ENCODE results near the gene MTUS2.
"Not testable (repeated sequence)": the region's sequence is repeated elsewhere in the genome, so short reads cannot be mapped to it uniquely, and the experiment has no call there.

Gene MTUS2

GRCh38 chr13:28964803-28965202, 144.7 kb downstream of the MTUS2 start:
- no peak for DNase-seq

GRCh38 chr13:28967029-28967915, 147.1 kb downstream of the MTUS2 start:
- no peak for DNase-seq

DNA sequence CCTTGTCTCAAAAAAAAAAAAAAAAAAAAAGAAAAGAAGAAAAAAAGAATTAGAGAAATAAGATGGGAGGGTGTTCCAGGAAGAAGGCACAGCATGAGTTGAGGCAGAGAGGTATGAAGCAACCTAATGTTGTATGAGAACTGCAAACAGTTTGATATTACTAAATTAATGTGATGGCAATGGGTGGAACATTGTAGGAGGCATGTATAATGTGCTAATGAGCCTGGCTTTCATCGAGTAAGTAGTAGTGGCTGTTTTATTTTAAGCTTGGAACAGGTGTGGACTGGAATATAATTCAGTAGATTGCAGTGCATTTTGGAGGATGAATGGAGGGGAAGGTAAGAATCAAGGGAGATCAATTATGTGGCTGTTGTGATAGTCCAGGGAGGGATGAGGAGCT, 156.1 kb downstream of the MTUS2 start:
- DNase-seq = no peak

DNA sequence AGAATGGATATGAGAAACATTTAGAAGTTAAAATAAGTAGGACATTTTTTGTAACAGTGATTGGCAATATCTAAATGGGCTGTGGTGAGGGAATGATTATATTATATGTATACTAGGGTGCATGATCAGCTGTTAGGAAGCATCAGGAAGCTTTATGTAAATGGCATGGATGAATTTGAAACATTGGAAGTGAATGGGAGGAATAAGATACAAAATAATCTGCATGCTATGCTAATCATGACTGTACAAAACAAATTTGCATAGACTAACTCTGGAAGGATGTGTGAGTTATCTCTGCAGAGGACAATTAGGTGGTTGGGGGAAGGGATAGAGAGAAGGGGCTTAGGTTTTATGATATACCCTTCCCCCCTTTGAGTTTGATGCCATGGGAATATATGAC, 156.5 kb downstream of the MTUS2 start:
- DNase-seq = no peak

GRCh38 chr13:28978574-28978973, 158.4 kb downstream of the MTUS2 start:
- no peak for DNase-seq

DNA sequence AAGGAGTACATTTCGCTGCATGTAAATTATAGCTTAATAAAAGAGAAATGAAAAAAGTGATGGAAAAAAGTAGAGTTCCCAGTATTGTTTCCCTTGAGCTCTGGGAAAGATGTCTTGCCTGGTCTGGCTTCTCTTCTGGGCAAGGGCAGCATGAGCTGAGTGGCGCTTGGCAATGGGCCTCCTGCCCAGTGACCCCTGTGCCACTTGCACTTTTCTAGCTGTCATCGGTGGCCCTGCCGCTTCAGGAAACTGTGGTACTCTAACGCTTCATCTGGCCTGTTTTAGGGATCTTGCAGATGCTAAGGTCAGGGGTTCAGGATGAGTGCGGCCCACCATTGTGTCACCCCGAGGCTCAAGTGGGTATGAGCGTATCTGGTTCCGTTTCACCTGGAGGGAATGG, 161.4 kb downstream of the MTUS2 start:
- DNase-seq = no peak

DNA sequence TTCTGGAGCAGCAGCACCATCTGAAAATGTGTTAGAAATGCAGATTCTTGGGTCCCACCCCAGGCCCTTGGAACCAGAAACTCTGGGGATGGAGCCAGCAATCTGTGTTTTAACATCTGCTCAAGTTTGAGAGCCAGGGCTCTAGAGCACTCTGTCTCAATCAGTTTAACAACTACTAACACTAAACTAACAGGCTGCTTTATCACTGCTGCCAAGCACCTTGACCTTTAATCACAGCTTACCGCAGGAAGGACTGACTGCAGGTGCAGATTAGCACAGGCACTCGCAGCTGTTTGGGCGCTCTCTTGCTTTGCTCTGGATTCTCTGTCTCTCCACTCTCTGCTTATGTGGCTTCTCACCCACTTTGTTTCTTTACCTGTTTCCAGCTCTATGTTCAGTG, 163.5 kb downstream of the MTUS2 start:
- DNase-seq = no peak

DNA sequence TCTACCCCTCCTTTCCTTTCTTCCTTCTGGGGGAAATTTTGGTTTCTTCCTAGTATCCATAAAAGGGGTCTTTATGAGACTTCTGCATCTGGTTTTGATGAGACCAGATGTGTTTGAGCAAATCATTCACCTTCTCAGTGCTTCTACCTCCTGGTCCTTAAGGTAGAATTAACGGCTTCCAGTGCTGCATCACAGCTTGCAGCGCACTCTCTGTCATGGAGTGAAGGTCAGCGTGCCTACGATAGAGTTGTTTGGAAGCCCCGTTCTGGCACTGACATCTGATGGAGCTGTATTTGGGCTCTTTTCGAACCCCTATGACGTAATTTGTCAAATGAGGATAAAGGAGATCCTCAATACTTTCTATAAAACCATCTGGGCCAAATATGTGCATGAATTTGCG, 164.2 kb downstream of the MTUS2 start:
- no peak for DNase-seq

GRCh38 chr13:28984825-28985224, 164.7 kb downstream of the MTUS2 start:
- no peak for DNase-seq

DNA sequence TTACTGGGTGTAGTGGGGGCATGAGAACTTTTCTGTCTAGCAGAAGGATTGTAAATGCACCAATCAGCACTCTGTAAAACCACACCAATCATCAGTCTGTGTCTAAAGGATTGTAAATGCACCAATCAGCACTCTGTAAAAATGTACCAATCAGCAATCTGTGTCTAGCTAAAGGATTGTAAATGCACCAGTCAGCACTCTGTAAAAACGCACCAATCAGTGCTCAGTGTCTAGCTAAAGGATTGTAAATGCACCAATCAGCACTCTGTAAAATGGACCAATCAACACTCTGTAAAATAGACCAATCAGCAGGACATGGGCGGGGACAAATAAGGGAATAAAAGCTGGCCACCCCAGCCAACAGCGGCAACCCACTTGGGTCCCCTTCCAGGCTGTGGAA, 170.2 kb downstream of the MTUS2 start:
- DNase-seq = not testable (repeated sequence)

DNA sequence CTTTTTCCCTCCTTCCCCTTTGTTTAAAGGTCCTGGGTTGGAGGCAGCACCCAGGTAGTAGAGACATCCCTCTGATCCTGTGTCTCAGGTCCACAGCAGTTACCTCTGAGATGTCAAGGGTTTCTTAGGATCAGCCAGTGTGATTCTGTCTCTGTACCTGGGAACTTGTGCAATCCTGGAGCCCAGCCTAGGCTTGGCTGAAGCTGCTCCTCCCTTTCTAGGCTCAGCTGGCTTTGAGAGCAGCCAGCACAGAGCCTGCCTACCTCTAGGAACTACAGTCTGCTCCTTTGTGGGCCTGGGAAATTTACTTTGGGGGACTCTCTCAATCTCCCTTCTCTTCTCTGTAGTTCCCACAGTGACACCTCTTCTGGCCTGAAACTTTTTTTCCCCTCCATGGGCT, 171.6 kb downstream of the MTUS2 start:
- no peak for DNase-seq

GRCh38 chr13:29000826-29001225, 180.7 kb downstream of the MTUS2 start:
- no peak for DNase-seq

GRCh38 chr13:29005035-29005762, 185.1 kb downstream of the MTUS2 start:
- no peak for DNase-seq

GRCh38 chr13:29005763-29006120, 185.6 kb downstream of the MTUS2 start:
- DNase-seq = no peak

- no peak for DNase-seq
Measured at GRCh38 chr13:29006359-29006850, 186.3 kb downstream of the MTUS2 start.

- DNase-seq = no peak
Measured at GRCh38 chr13:29008296-29008695, 188.2 kb downstream of the MTUS2 start.

DNA sequence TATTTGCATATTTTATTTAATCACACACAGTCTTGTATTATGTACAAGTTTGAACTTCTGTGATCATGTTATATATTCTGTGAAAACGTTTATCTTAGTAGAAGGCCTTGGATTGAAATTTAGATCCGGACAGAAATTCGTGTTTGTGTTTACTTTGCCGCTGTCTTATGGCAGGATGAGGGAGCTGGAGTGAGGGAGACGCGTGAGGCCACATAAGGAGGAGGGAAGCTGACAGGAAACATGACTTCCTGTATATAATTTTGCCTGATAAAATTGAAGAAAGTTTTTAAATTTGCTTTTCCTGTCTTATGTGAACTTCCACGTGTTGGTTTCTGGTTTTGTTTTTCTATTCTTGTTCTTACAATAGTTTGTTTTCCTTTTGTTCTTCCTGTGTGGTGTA, 200.2 kb downstream of the MTUS2 start:
- no peak for DNase-seq

GRCh38 chr13:29021311-29021710, 201.2 kb downstream of the MTUS2 start:
- no peak for DNase-seq

DNA sequence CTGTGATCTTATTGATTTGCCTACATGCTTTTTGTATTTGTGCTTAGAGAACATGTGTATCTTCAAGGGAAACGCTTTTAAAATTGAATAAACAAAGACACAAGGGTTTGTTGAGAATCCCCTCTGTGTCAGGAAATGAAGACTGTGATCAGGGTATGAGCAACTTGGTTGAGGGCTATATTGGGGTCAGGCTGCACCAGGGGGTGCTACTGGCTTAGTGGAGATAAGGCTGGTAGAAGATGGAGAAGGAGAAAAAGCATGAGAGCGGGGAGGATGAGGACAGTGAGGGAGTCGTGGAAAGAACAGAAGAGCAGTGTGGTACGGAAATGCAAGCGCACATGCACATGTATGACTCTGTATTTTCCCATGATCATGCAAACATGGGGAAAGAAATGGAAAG, 201.6 kb downstream of the MTUS2 start:
- no peak for DNase-seq

GRCh38 chr13:29022410-29022809, 202.3 kb downstream of the MTUS2 start:
- no peak for DNase-seq

DNA sequence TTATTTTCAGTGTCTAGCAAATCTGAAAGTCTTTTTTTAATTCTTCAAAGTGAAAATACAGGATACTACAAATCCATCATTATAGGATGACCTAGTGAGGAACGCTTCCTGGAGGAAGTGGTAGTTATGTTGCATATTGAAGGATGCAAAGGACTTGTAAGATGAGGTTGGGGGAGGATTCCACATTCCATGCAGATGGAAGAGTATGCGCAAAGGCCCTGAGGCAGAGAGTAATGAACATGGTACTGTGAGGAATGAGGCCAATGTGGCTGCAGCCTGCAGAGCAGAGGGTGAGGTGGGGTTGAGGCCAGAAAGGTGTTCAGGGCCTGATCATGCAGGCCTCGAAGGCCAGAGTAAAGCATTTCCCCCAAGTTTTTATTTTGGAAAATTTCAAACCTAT, 202.8 kb downstream of the MTUS2 start:
- DNase-seq = no peak

GRCh38 chr13:29024783-29025182, 204.6 kb downstream of the MTUS2 start:
- DNase-seq = no peak

- no peak for DNase-seq
Measured at GRCh38 chr13:29028868-29029267, 208.7 kb downstream of the MTUS2 start.

DNA sequence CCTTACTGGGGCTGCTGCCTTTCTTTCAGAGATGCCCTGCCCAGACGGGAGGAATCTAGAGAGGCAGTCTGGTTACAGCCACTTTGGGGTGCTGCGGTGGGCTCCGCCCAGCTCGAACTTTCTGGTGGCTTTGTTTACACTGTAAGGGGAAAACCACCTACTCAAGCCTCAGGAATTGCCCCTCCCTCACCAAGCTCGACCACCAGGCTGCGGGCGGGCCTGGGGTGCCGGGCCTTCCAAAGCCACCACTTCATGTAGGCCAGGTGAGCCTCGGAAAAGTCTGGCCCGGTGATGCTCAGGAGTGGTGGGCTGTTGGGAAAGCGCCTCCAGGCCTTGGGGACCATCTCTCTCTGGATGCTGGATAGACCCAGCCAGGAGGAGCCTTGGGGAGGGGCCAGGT, 218.6 kb downstream of the MTUS2 start:
- DNase-seq = no peak

All from T-helper 1 cell (primary cell).